Neural cell (in vitro differentiated cells): ENCODE measurements around the gene KLHL35. TPM values are rescaled to one million over a fixed set of nuclear protein-coding genes. Genes with fewer than 3 reads are reported as not detected.

ENCODE experiments used
- H2AFZ ChIP-seq: fragments of 200-600, 300-800 bp; sonication (generic), shearing (Covaris generic); 2 replicates; pipeline ENCODE4 v1.6.0; 2014; ENCODE audit warnings: low read depth, mild to moderate bottlenecking, antibody characterized with exemption, low read length, moderate library complexity
- H3F3A ChIP-seq: fragments of 200-600 bp; shearing (Covaris generic); 2 replicates; pipeline ENCODE4 v1.6.1; 2016; ENCODE audit warnings: mild to moderate bottlenecking, moderate library complexity, mixed read lengths, antibody characterized with exemption, low read length; ENCODE audit not compliant: insufficient read depth, poor library complexity, severe bottlenecking
- H3K27ac ChIP-seq: fragments of 200-600, 300-800 bp; sonication (generic), shearing (Covaris generic); 2 replicates; pipeline ENCODE4 v1.5.1; 2014; ENCODE audit warnings: mild to moderate bottlenecking, low read length, moderate library complexity
- H3K27me3 ChIP-seq: fragments of 300-800, 200-600 bp; sonication (generic), shearing (Covaris generic); 2 replicates; pipeline ENCODE4 v1.6.0; 2014; ENCODE audit warnings: mild to moderate bottlenecking, low read depth, low read length, moderate library complexity; ENCODE audit not compliant: insufficient read depth
- H3K36me3 ChIP-seq: fragments of 300-800, 200-600 bp; sonication (generic), shearing (Covaris generic); 2 replicates; pipeline ENCODE4 v1.5.1; 2014; ENCODE audit warnings: mild to moderate bottlenecking, antibody characterized with exemption, low read length, moderate library complexity; ENCODE audit not compliant: insufficient read depth
- H3K4me2 ChIP-seq: fragments of 300-800, 200-600 bp; sonication (generic), shearing (Covaris generic); 2 replicates; pipeline ENCODE4 v1.6.0; 2014; ENCODE audit warnings: mild to moderate bottlenecking, low read length
- H3K4me3 ChIP-seq: fragments of 300-800, 200-600 bp; sonication (generic), shearing (Covaris generic); 2 replicates; pipeline ENCODE4 v1.5.1; 2014; ENCODE audit warnings: mild to moderate bottlenecking, low read length, moderate library complexity
- H3K79me2 ChIP-seq: fragments of 200-600 bp; shearing (Covaris generic); replicated peaks from 2 replicates; pipeline ENCODE4 v1.6.0; 2014; ENCODE audit warnings: mild to moderate bottlenecking, low read length, moderate library complexity; ENCODE audit not compliant: insufficient read depth
- H3K9ac ChIP-seq: fragments of 300-800, 200-600 bp; sonication (generic), shearing (Covaris generic); 2 replicates; pipeline ENCODE4 v1.6.1; 2016; ENCODE audit warnings: mild to moderate bottlenecking, low read length, mixed read lengths
- H3K9me2 ChIP-seq: fragments of 200-600 bp; shearing (Covaris generic); 2 replicates; pipeline ENCODE4 v1.6.1; 2016; ENCODE audit warnings: mild to moderate bottlenecking, low read length, mixed read lengths; ENCODE audit not compliant: insufficient read depth
- H3K9me3 ChIP-seq: fragments of 200-600, 300-800 bp; sonication (generic), shearing (Covaris generic); 2 replicates; pipeline ENCODE4 v1.6.1; 2016; ENCODE audit warnings: mild to moderate bottlenecking, mixed run types, low read length, moderate library complexity, mixed read lengths
- H4K20me1 ChIP-seq: fragments of 200-600 bp; shearing (Covaris generic); 2 replicates; pipeline ENCODE4 v1.6.1; 2016; ENCODE audit warnings: mild to moderate bottlenecking, mixed run types; ENCODE audit not compliant: insufficient read depth
- EP300 ChIP-seq: fragments of 450-650 bp; conservative IDR thresholded peaks from 2 replicates; pipeline ENCODE4 v1.6.1; 2014; ENCODE audit warnings: antibody characterized with exemption, mild to moderate bottlenecking, moderate library complexity; ENCODE audit not compliant: poor library complexity, severe bottlenecking
- EZH2 ChIP-seq: fragments of 200-600, 300-800 bp; shearing (Covaris generic), sonication (generic); IDR thresholded peaks from 2 replicates; pipeline ENCODE4 v1.6.1; 2014; ENCODE audit warnings: antibody characterized with exemption, low read length, borderline replicate concordance, mild to moderate bottlenecking; ENCODE audit not compliant: insufficient read depth, poor library complexity, severe bottlenecking
- MXI1 ChIP-seq: fragments of 450-650 bp; conservative IDR thresholded peaks from 2 replicates; pipeline ENCODE4 v1.6.1; 2014; ENCODE audit warnings: antibody characterized with exemption, mild to moderate bottlenecking; ENCODE audit not compliant: poor library complexity, severe bottlenecking
- POLR2AphosphoS5 ChIP-seq: IDR thresholded peaks from 2 replicates; pipeline ENCODE4 v1.6.1; 2012
- RAD21 ChIP-seq: fragments of 450-650 bp; conservative IDR thresholded peaks from 2 replicates; pipeline ENCODE4 v1.6.1; 2014; ENCODE audit warnings: antibody characterized with exemption, mild to moderate bottlenecking, moderate library complexity
- SMC3 ChIP-seq: fragments of 450-650 bp; conservative IDR thresholded peaks from 2 replicates; pipeline ENCODE4 v1.6.1; 2014; ENCODE audit warnings: antibody characterized with exemption, mild to moderate bottlenecking, moderate library complexity; ENCODE audit not compliant: poor library complexity
- TAF1 ChIP-seq: IDR thresholded peaks from 2 replicates; pipeline ENCODE4 v1.6.1; 2012; ENCODE audit warnings: low read depth
- polyA plus RNA-seq: library from polyadenylated mRNA; depleted of rRNA; stranded (reverse); fragments of >200 nt; gene quantifications from 2 replicates; pipeline ENCODE4 v1.2.3, GENCODE V29; 2014
- TF ChIP-seq, protein P1 (sequence below): IDR thresholded peaks from 2 replicates; pipeline ENCODE4 v1.6.1; 2012; ENCODE audit warnings: borderline replicate concordance
- TF ChIP-seq, protein P2 (sequence below): fragments of 450-650 bp; IDR thresholded peaks from 2 replicates; pipeline ENCODE4 v1.5.1; 2014; ENCODE audit warnings: antibody characterized with exemption, mild to moderate bottlenecking, moderate library complexity; ENCODE audit not compliant: poor library complexity, severe bottlenecking

Gene KLHL35
- polyA plus RNA-seq, 1 donor from 2014 or later = 17.0 TPM

DNA sequence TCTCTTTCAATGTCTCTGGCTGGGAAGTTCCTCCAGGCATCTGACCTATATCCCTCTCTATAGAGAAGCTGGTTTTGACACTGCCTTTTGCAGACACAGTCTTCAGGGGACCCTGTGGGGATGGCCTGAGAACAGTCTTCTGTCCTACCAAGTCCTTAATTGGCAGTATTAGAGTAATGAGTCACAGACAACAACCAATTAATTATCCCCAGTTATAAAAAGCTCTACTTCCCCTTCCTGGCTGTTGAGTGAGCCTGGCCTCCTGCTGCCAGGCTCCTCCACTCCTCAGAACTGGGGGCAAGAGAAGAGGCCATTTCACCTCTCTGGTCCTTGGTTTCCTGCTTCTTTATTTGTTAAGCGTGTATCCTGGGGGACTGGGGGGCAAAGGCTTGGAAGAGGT lies 41.2 kb upstream of the KLHL35 start:
- H3K4me2 ChIP-seq = no peak overlapping the region

GRCh38 chr11:75473684-75474083 lies 40.7 kb upstream of the KLHL35 start:
- Histone ChIP-seq H3K9me2 (no peaks in the 10 kb centered on the region), H3K36me3 (no peaks in the 10 kb centered on the region), H3F3A (no peaks in the 10 kb centered on the region), H3K9ac (no peak overlapping the region), H3K9me3 (no peaks in the 10 kb centered on the region), H3K4me2 (no peak overlapping the region), H3K27ac (no peak overlapping the region), H4K20me1 (no peaks in the 10 kb centered on the region), H3K79me2 (no peaks in the 10 kb centered on the region), H3K4me3 (no peak overlapping the region), H3K27me3 (no peaks in the 10 kb centered on the region), H2AFZ (no peak overlapping the region)
- TF ChIP-seq RAD21 (no peak), SMC3 (no peak), POLR2AphosphoS5 (no peak), EP300 (no peak), EZH2 (no peak), TAF1 (no peak), MXI1 (no peak)
- TF ChIP-seq, protein P1, sequence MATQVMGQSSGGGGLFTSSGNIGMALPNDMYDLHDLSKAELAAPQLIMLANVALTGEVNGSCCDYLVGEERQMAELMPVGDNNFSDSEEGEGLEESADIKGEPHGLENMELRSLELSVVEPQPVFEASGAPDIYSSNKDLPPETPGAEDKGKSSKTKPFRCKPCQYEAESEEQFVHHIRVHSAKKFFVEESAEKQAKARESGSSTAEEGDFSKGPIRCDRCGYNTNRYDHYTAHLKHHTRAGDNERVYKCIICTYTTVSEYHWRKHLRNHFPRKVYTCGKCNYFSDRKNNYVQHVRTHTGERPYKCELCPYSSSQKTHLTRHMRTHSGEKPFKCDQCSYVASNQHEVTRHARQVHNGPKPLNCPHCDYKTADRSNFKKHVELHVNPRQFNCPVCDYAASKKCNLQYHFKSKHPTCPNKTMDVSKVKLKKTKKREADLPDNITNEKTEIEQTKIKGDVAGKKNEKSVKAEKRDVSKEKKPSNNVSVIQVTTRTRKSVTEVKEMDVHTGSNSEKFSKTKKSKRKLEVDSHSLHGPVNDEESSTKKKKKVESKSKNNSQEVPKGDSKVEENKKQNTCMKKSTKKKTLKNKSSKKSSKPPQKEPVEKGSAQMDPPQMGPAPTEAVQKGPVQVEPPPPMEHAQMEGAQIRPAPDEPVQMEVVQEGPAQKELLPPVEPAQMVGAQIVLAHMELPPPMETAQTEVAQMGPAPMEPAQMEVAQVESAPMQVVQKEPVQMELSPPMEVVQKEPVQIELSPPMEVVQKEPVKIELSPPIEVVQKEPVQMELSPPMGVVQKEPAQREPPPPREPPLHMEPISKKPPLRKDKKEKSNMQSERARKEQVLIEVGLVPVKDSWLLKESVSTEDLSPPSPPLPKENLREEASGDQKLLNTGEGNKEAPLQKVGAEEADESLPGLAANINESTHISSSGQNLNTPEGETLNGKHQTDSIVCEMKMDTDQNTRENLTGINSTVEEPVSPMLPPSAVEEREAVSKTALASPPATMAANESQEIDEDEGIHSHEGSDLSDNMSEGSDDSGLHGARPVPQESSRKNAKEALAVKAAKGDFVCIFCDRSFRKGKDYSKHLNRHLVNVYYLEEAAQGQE = no peak
- TF ChIP-seq, protein P2, sequence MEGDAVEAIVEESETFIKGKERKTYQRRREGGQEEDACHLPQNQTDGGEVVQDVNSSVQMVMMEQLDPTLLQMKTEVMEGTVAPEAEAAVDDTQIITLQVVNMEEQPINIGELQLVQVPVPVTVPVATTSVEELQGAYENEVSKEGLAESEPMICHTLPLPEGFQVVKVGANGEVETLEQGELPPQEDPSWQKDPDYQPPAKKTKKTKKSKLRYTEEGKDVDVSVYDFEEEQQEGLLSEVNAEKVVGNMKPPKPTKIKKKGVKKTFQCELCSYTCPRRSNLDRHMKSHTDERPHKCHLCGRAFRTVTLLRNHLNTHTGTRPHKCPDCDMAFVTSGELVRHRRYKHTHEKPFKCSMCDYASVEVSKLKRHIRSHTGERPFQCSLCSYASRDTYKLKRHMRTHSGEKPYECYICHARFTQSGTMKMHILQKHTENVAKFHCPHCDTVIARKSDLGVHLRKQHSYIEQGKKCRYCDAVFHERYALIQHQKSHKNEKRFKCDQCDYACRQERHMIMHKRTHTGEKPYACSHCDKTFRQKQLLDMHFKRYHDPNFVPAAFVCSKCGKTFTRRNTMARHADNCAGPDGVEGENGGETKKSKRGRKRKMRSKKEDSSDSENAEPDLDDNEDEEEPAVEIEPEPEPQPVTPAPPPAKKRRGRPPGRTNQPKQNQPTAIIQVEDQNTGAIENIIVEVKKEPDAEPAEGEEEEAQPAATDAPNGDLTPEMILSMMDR = no peak

More for the DNA sequence above, 41.2 kb upstream of the KLHL35 start:
- TF ChIP-seq POLR2AphosphoS5 (no peak), SMC3 (no peak), RAD21 (no peak), EP300 (no peak), TAF1 (no peak), EZH2 (no peak), MXI1 (no peak)
- TF ChIP-seq, protein P2 = no peak
- TF ChIP-seq, protein P1 = no peak
- Histone ChIP-seq H3K79me2 (no peaks in the 10 kb centered on the region), H4K20me1 (no peaks in the 10 kb centered on the region), H3K4me3 (no peak overlapping the region), H3K9ac (no peak overlapping the region), H3K27ac (no peak overlapping the region), H3K27me3 (no peaks in the 10 kb centered on the region), H3K9me2 (no peaks in the 10 kb centered on the region), H3K9me3 (no peaks in the 10 kb centered on the region), H2AFZ (no peak overlapping the region), H3F3A (no peaks in the 10 kb centered on the region), H3K36me3 (no peaks in the 10 kb centered on the region)
